ENCODE data around the gene TSSK2. TPM values are rescaled to one million over a fixed set of nuclear protein-coding genes. Genes with fewer than 3 reads are reported as not detected.

TSSK2 gene
- total and polyA plus RNA-seq, 2 of the 8 experiments (the other 6 are each of a cell fraction or from before 2014, with no cell fraction given), result not detected

DNA sequence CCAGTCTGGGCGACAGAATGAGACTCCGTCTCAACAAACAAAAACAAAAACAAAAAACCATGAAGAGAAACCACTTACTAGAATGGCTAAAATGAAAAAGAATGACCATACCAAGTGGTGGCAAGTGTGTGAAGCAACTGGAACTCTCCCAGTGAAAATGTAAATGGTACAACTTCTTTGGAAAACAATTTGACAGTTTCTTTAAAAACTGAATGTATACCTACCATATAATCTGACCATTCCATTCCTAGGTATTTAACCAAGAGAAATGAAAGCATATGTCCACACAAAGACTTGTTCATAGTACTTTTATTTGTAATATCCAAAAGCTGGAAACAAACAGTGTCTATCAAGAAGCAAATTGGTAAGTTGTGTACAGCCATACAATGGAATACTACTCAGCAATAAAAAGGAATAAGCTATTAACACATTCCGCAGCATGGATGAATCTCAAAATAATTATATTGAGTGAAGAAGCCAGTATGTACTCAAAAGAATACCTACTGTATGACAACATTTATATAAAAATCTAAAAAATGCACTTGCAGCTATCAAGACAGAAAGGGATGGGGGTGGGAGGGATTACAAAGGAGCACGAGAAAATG lies 36.6 kb upstream of the TSSK2 start:
- no peaks in the 10 kb centered on the region for H3K27me3 ChIP-seq (replicated peaks in 1 of 4; ENCODE audit: control insufficient read depth in 3 of 4, extremely low read depth in 1 of 4, insufficient read depth in 3 of 4, low read length in 3 of 4)
- ChIA-PET CTCF (ENCODE audit: partially characterized antibody) (no interaction called here), POLR2A (ENCODE audit: partially characterized antibody) (interaction anchor here (0.8 kb wide), 1 partner anchor 15 kb away, joined by 3 read pairs; no protein-coding TSS in a partner anchor)
- H2AK5ac ChIP-seq (ENCODE audit: low read depth, low read length), result no peak overlapping the region
- H3K79me1 ChIP-seq (ENCODE audit: low read depth, low read length), result peaks cover 10% of the 10 kb centered on the region
- no peak overlapping the region for H4K91ac ChIP-seq (replicated peaks; ENCODE audit: insufficient read length, low read length)
- no peak overlapping the region for H3K23ac ChIP-seq (ENCODE audit: insufficient read length)
- no peak overlapping the region for H4K5ac ChIP-seq (ENCODE audit: insufficient read length, low read depth, low read length)
- no peak overlapping the region for H3K56ac ChIP-seq (replicated peaks; ENCODE audit: insufficient read length, low read depth, low read length)
- H3K36me3 ChIP-seq (ENCODE audit: control insufficient read depth in 2 of 4, insufficient read depth in 4 of 4, low read length in 3 of 4), result no peaks in the 10 kb centered on the region
- H2BK20ac ChIP-seq (ENCODE audit: low read length), result no peak overlapping the region
- H2BK5ac ChIP-seq (ENCODE audit: low read depth, low read length), result no peak overlapping the region
- no peaks in the 10 kb centered on the region for H3K23me2 ChIP-seq (ENCODE audit: low read depth, low read length)
- no peak overlapping the region for H3K14ac ChIP-seq (ENCODE audit: insufficient read length)
- WGBS, 2 experiments (ENCODE audit: extremely low coverage in 1 of 2, insufficient coverage in 1 of 2, insufficient read length in 1 of 2, insufficient replicate concordance in 2 of 2, low coverage in 1 of 2, low lambda C conversion rate in 2 of 2, missing lambda C conversion rate in 1 of 2), result 96% methylated on average over 4 of the region's 4 CpGs; no CpG with 5 or more reads in 1 of the 2 experiments
- H2BK15ac ChIP-seq (ENCODE audit: low read length), result no peak overlapping the region
- no peak for FAIRE-seq
- no peak overlapping the region for H3K4me3 ChIP-seq (ENCODE audit: extremely low read depth in 1 of 4, insufficient read depth in 2 of 4, low read depth in 3 of 4, low read length in 4 of 4)
- no peak overlapping the region for H2BK12ac ChIP-seq (ENCODE audit: low read depth, low read length)
- no peak for DNase-seq (ENCODE audit: low read depth in 1 of 2, low spot score in 2 of 2)
- H3K4me1 ChIP-seq (replicated peaks in 1 of 4; ENCODE audit: control insufficient read depth in 3 of 4, insufficient read depth in 4 of 4, low read length in 3 of 4), result no peaks in the 10 kb centered on the region
- no peak overlapping the region for H4K8ac ChIP-seq (ENCODE audit: extremely low read depth, insufficient read depth, low read length)
- no peak overlapping the region for H3K4ac ChIP-seq (replicated peaks; ENCODE audit: insufficient read length, low read depth, low read length)
- no peak overlapping the region for H3K4me2 ChIP-seq (ENCODE audit: insufficient read depth in 1 of 2, low read depth in 2 of 2, low read length in 2 of 2)
- peaks cover 3 to 8% of the 10 kb centered on the region in 2 experiments for H4K20me1 ChIP-seq (replicated peaks in 1 of 2; ENCODE audit: control insufficient read depth in 1 of 2, insufficient read depth in 2 of 2, low read length in 2 of 2)
- no peak overlapping the region for H2BK120ac ChIP-seq (replicated peaks; ENCODE audit: low read depth, low read length)
- H2AFZ ChIP-seq (ENCODE audit: low read length), result no peak overlapping the region
- no peak overlapping the region for H3K9ac ChIP-seq (replicated peaks in 1 of 4; ENCODE audit: extremely low read depth in 1 of 4, low read depth in 3 of 4, low read length in 3 of 4)
- peaks cover 0 to 38% of the 10 kb centered on the region in 2 experiments; a peak in 2 of 4 replicates for H3K79me2 ChIP-seq (ENCODE audit: control insufficient read depth in 1 of 2, insufficient read depth in 2 of 2, low read length in 2 of 2)
- no peaks in the 10 kb centered on the region for H3K9me3 ChIP-seq (ENCODE audit: insufficient read depth in 2 of 2, low read depth in 1 of 2, low read length in 1 of 2)
- H3K18ac ChIP-seq (ENCODE audit: extremely low read depth, low read length), result no peak overlapping the region
- no peak overlapping the region for H3K27ac ChIP-seq (ENCODE audit: low read depth, low read length)
- no peak for TF ChIP-seq NANOG (IDR thresholded peaks at IDR 0.05; ENCODE audit: insufficient read depth, low read depth, low read length, poor library complexity, severe bottlenecking)
- no peak for TF ChIP-seq BRCA1 (IDR thresholded peaks at IDR 0.05; ENCODE audit: low read depth, low read length)
- no peak for TF ChIP-seq CEBPB (IDR thresholded peaks at IDR 0.05; ENCODE audit: low read depth, low read length)
- TF ChIP-seq RAD21 (IDR thresholded peaks at IDR 0.05 in 1 of 2, conservative IDR thresholded peaks at IDR 0.05 in 1 of 2; ENCODE audit: low read depth in 2 of 2, low read length in 2 of 2), result no peak
- TF ChIP-seq POLR2AphosphoS5 (IDR thresholded peaks at IDR 0.05; ENCODE audit: low read depth, low read length), result no peak
- no peak for TF ChIP-seq EP300 (IDR thresholded peaks at IDR 0.05; ENCODE audit: borderline replicate concordance in 1 of 2, low read depth in 2 of 2, low read length in 2 of 2)
- TF ChIP-seq, protein P1, sequence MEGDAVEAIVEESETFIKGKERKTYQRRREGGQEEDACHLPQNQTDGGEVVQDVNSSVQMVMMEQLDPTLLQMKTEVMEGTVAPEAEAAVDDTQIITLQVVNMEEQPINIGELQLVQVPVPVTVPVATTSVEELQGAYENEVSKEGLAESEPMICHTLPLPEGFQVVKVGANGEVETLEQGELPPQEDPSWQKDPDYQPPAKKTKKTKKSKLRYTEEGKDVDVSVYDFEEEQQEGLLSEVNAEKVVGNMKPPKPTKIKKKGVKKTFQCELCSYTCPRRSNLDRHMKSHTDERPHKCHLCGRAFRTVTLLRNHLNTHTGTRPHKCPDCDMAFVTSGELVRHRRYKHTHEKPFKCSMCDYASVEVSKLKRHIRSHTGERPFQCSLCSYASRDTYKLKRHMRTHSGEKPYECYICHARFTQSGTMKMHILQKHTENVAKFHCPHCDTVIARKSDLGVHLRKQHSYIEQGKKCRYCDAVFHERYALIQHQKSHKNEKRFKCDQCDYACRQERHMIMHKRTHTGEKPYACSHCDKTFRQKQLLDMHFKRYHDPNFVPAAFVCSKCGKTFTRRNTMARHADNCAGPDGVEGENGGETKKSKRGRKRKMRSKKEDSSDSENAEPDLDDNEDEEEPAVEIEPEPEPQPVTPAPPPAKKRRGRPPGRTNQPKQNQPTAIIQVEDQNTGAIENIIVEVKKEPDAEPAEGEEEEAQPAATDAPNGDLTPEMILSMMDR (IDR thresholded peaks at IDR 0.05; ENCODE audit: control extremely low read depth in 1 of 3, insufficient read depth in 1 of 3, low read depth in 1 of 3, low read length in 3 of 3), result no peak
- TF ChIP-seq ZNF274 (IDR thresholded peaks at IDR 0.05; ENCODE audit: borderline replicate concordance, extremely low read depth, low read length), result no peak
- no peak for TF ChIP-seq RBBP5 (IDR thresholded peaks at IDR 0.05; ENCODE audit: borderline replicate concordance, low read depth, low read length)
- no peak for TF ChIP-seq EZH2 (IDR thresholded peaks at IDR 0.05; ENCODE audit: low read depth, low read length, severe bottlenecking)

All from H1 (cell line).